HuH-7.5 (cell line): Measurements from ENCODE around the gene AP2B1.
"Not testable (repeated sequence)": the region's sequence is repeated elsewhere in the genome, so short reads cannot be mapped to it uniquely, and the experiment has no call there.

Experiments used
- DNase-seq: peaks from one replicate; pipeline ENCODE4 v3.0.0; 2011; ENCODE audit warnings: low spot score

AP2B1 gene

GRCh38 chr17:35748979-35749378, 161.9 kb downstream of the AP2B1 start:
- no peak for DNase-seq

DNA sequence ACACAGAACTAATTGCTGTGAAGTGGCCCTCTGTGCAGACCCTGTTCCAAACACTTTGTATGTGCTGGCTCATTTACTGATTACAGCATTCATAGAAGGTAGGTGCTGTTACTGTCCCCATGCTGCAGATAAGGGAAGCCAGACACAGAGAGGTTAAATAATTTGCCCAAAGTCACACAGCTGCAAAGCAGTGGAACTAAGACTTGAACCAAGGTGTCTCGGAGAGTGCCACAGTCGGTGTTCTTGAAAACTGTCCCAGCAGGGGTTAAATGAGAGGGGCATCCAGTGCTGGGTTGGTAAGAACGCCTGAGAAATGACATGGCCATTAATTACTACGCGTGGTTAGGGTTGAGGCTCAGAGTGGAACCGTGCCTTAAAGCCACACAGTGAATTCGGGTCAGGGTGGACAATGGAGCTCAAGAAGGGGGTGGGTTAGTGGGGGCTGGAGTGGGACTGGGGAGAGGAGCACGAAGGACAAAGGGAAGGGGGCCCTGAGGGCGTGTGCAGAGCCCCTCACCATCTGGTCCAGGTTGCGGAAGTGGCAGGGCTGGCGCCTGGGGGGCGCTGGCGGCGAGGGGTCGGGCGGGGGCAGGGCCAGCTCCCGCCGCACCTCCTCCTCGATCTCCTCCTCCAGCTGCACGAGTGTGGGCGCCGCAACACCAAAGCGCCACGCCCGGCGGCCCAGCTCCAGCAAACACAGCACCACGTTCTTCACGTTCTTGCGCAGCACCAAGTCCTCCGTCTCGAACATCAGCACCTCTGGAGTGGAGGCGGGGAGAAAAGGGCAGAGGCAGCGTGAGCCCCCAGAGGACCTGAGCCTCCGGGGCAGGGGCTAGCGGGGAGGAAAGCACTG, 162.7 kb downstream of the AP2B1 start:
- no peak for DNase-seq

- DNase-seq = no peak
Observed at GRCh38 chr17:35750526-35751395, 163.6 kb downstream of the AP2B1 start.

DNA sequence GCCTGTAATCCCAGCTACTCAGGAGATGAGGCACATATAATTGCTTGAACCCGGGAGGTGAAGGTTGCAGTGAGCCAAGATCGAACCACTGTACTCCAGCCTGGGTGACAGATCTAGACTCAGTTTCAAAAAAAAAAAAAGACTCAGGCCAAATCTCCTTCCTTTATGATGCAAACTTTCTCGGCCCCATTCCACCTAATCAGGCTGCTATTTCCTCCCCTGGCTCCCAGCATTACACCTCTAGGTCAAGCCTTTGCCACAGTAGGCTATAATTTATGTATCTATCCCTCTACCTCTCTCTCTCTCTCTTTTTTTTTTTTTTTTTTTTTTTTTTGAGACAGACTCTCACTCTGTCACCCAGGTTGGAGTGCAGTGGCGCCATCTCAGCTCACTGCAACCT, 164.4 kb downstream of the AP2B1 start:
- not testable (repeated sequence) for DNase-seq

DNA sequence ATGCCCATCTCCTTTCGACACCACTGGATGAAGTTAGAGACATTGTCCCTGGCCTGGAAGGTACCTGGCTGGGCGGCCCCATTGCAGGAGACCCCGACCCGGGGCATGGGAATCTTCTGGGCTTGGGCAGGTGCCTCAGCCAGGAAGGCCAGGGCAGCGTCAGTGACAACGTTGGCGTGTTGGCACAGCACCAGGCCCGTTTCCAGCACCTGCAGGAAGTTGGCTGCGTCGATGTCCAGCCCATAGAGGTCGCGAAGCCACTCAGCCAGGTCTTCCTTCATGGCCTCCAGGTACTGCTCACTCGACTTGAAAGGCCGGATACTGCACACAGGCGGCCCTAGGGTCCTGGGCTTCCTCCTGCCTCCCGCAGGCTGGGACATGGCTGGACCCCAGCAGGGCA, 165.3 kb downstream of the AP2B1 start:
- DNase-seq = no peak

DNA sequence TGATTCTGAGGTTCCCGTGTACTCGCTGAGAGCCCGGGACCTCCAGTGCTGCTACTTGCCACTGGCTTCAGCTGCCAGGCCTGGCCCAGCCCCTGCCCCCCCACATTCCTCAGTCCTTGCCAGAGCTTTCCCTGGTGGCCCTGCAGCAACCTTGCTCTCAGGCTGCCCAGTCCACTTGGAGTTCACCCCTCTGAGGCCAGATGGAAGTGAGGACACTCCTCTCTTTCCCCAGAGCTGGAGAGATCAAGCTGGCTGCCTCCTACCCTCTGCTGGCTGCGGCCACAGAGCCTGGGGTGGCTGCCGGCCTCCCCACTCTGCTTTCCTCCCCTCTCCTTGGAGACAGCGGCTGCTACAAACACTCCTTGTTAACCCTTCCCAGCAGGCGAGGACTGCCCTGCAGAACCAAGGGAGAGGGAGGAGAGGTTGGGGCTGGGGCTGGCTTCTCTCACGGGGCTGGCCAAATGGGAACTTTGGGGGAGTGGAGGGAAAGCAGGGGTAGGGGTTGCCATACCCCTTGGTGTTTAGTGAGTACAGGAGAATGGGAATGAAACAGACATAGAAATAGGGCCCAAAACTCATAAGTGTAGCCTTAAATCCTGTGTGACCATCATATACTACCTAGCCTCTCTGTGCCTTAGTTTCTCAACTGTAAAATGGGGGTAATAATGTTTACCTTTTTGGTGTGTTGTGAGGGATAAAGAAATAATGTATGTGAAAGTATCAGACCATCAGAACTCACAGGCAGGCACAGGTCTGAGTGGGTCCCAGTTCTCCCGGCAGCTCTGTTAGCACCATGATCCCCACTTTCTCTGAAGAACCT, 166.0 kb downstream of the AP2B1 start, which contains the start of gene GAS2L2:
Gene GAS2L2 (minus strand): TSS at position 295 of the 820 bp plus-strand sequence. CDS start 389 bp downstream, outside the sequence.
- DNase-seq = no peak

GRCh38 chr17:35757243-35757642, 170.1 kb downstream of the AP2B1 start:
- DNase-seq = no peak

DNA sequence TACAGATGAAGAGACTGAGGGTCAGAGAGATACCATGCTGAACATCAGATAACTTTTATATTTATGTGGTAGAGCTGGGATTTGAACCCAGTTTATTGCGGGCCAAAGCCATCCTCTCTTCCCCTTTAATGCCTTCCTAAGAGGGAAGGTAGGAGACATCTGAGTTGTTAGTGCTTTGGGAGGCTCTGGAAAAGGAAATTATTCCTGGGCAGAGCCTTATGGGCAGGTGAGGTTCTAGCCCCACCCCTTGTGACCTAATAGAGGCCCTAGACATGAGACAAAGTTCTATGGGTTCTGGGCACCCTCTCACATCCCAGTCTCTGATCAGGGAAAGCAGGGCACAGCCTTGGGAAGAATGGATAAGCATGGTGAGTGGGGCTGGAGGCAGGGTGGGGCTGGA, 173.5 kb downstream of the AP2B1 start, which contains the start of gene C17orf50:
Gene C17orf50 (plus strand): TSS at position 301 of the 400 bp plus-strand sequence. CDS start 55 bp downstream, at position 356.
- no peak for DNase-seq

- no peak for DNase-seq
Observed at GRCh38 chr17:35761601-35762000, 174.5 kb downstream of the AP2B1 start.

DNA sequence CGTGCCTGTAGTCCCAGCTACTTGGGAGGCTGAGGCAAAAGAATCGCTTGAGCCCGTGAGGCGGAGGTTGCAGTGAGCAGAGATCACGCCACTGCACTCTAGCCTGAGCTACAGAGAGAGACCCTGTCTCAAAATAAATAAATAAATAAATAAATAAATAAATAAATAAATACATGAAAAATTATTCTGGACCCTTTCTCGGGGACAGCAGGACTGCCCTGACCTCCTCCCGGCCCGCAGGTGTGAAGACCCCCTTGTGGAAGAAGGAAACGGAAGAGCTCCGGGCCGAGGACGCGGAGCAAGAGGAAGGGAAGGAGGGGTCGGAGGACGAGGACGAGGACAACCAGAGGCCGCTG, 176.6 kb downstream of the AP2B1 start:
- no peak for DNase-seq

GRCh38 chr17:35764123-35764991, 177.2 kb downstream of the AP2B1 start:
- peak; percentile 99 for DNase-seq

- no peak for DNase-seq
Observed at GRCh38 chr17:35765086-35765710, 178.1 kb downstream of the AP2B1 start.

GRCh38 chr17:35765756-35766488, 178.8 kb downstream of the AP2B1 start:
- no peak for DNase-seq

DNA sequence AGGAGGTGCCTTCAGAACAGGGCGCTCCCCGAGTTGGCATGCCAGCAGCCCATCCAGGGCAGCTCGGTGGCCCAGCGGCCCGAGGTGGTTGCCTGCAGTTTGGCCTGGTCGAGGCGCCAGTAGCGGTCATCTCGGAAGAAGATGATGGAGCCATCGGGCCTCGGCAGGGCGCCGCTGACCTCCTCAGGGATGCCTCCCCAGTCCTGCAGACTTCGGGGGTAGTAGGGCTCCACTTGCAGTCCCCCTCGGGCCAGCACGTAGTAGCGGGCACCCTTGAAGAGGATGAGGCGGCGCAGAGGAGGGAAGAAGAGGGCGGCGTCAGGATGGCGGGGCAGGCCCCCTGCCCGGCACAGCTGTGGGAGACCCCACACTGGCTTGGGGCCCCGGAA, 179.4 kb downstream of the AP2B1 start:
- DNase-seq = no peak

GRCh38 chr17:35766903-35767510, 179.9 kb downstream of the AP2B1 start:
- peak; percentile 75 for DNase-seq

GRCh38 chr17:35768797-35769196, 181.7 kb downstream of the AP2B1 start:
- no peak for DNase-seq

GRCh38 chr17:35769895-35770486, 182.9 kb downstream of the AP2B1 start:
- DNase-seq = no peak

DNA sequence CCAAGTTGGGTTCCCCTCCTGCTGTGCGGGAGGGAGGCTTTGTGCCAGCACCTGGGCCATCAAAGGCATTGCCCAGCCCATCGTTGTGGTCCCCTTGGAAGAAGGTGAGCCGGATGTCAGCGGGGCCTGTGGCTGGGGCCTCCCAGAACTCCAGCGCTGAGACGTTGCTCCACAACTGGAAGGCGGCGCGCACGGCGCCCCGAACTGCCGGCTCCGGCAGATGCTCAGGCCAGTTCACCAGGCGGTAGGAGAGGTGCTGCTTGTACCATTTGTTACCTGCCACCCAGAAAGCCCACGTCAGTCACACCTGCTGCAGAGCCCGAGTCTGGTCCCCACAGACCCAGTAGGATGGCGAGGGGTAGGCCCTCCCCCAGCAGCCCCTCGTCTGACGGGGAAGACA, 186.0 kb downstream of the AP2B1 start:
- no peak for DNase-seq
